Measurements from ENCODE around the gene SEPTIN6.

Gene SEPTIN6

GRCh38 chrX:119728487-119728886, 35.5 kb upstream of the SEPTIN6 start:
- Histone ChIP-seq H3K9me3 (ENCODE audit: insufficient read depth, low read length) (no peaks in the 10 kb centered on the region), H3K36me3 (ENCODE audit: insufficient read depth, insufficient read length, low read length) (no peaks in the 10 kb centered on the region), H3K4me1 (ENCODE audit: insufficient read depth, insufficient read length) (peaks cover 3% of the 10 kb centered on the region), H3K9ac (ENCODE audit: insufficient read length, low read depth) (no peak overlapping the region), H3K27me3 (ENCODE audit: insufficient read depth, insufficient read length) (no peaks in the 10 kb centered on the region), H3K4me3 (ENCODE audit: insufficient read length, low read depth) (no peak overlapping the region)
- TF ChIP-seq ZNF274 (IDR thresholded peaks at IDR 0.05; ENCODE audit: low read depth, low read length) (no peak), SUZ12 (IDR thresholded peaks at IDR 0.05; ENCODE audit: extremely low read depth, insufficient read depth, insufficient read length) (no peak), YY1 (IDR thresholded peaks at IDR 0.05; ENCODE audit: insufficient read depth, insufficient read length) (no peak)
- DNase-seq (ENCODE audit: low read depth, low spot score) = no peak

- H3K9ac ChIP-seq (ENCODE audit: insufficient read length, low read depth) = no peak overlapping the region
- H3K36me3 ChIP-seq (ENCODE audit: insufficient read depth, insufficient read length, low read length) = no peaks in the 10 kb centered on the region
- H3K4me1 ChIP-seq (ENCODE audit: insufficient read depth, insufficient read length) = peaks cover 3% of the 10 kb centered on the region
- H3K27me3 ChIP-seq (ENCODE audit: insufficient read depth, insufficient read length) = no peaks in the 10 kb centered on the region
- TF ChIP-seq SUZ12 (IDR thresholded peaks at IDR 0.05; ENCODE audit: extremely low read depth, insufficient read depth, insufficient read length) = no peak
- TF ChIP-seq ZNF274 (IDR thresholded peaks at IDR 0.05; ENCODE audit: low read depth, low read length) = no peak
- TF ChIP-seq YY1 (IDR thresholded peaks at IDR 0.05; ENCODE audit: insufficient read depth, insufficient read length) = no peak
- DNase-seq (ENCODE audit: low read depth, low spot score) = no peak
- H3K4me3 ChIP-seq (ENCODE audit: insufficient read length, low read depth) = no peak overlapping the region
- H3K9me3 ChIP-seq (ENCODE audit: insufficient read depth, low read length) = no peaks in the 10 kb centered on the region
These were observed 34.1 kb upstream of the SEPTIN6 start for GRCh38 chrX:119726900-119727555.

- H3K9me3 ChIP-seq (ENCODE audit: insufficient read depth, low read length) = no peaks in the 10 kb centered on the region
- no peak for TF ChIP-seq ZNF274 (IDR thresholded peaks at IDR 0.05; ENCODE audit: low read depth, low read length)
- no peak for TF ChIP-seq SUZ12 (IDR thresholded peaks at IDR 0.05; ENCODE audit: extremely low read depth, insufficient read depth, insufficient read length)
- TF ChIP-seq YY1 (IDR thresholded peaks at IDR 0.05; ENCODE audit: insufficient read depth, insufficient read length) = no peak
These were observed 29.0 kb upstream of the SEPTIN6 start for GRCh38 chrX:119721926-119722325.

GRCh38 chrX:119721487-119721886, 28.5 kb upstream of the SEPTIN6 start:
- H3K9me3 ChIP-seq (ENCODE audit: insufficient read depth, low read length) = no peaks in the 10 kb centered on the region
- no peaks in the 10 kb centered on the region for H3K4me1 ChIP-seq (ENCODE audit: insufficient read depth, insufficient read length)
- no peaks in the 10 kb centered on the region for H3K36me3 ChIP-seq (ENCODE audit: insufficient read depth, insufficient read length, low read length)
- no peak overlapping the region for H3K4me3 ChIP-seq (ENCODE audit: insufficient read length, low read depth)
- no peaks in the 10 kb centered on the region for H3K27me3 ChIP-seq (ENCODE audit: insufficient read depth, insufficient read length)
- TF ChIP-seq YY1 (IDR thresholded peaks at IDR 0.05; ENCODE audit: insufficient read depth, insufficient read length) = no peak
- TF ChIP-seq SUZ12 (IDR thresholded peaks at IDR 0.05; ENCODE audit: extremely low read depth, insufficient read depth, insufficient read length) = no peak
- TF ChIP-seq ZNF274 (IDR thresholded peaks at IDR 0.05; ENCODE audit: low read depth, low read length) = no peak
- H3K9ac ChIP-seq (ENCODE audit: insufficient read length, low read depth) = no peak overlapping the region
- DNase-seq (ENCODE audit: low read depth, low spot score) = no peak

More at GRCh38 chrX:119721926-119722325, 29.0 kb upstream of the SEPTIN6 start:
- Histone ChIP-seq H3K36me3 (ENCODE audit: insufficient read depth, insufficient read length, low read length) (no peaks in the 10 kb centered on the region), H3K9ac (ENCODE audit: insufficient read length, low read depth) (no peak overlapping the region), H3K4me1 (ENCODE audit: insufficient read depth, insufficient read length) (peaks cover 2% of the 10 kb centered on the region), H3K4me3 (ENCODE audit: insufficient read length, low read depth) (no peak overlapping the region), H3K27me3 (ENCODE audit: insufficient read depth, insufficient read length) (no peaks in the 10 kb centered on the region)
- no peak for DNase-seq (ENCODE audit: low read depth, low spot score)

- no peaks in the 10 kb centered on the region for H3K9me3 ChIP-seq (ENCODE audit: insufficient read depth, low read length)
- H3K9ac ChIP-seq (ENCODE audit: insufficient read length, low read depth) = no peak overlapping the region
- no peak for TF ChIP-seq YY1 (IDR thresholded peaks at IDR 0.05; ENCODE audit: insufficient read depth, insufficient read length)
- TF ChIP-seq ZNF274 (IDR thresholded peaks at IDR 0.05; ENCODE audit: low read depth, low read length) = no peak
- TF ChIP-seq SUZ12 (IDR thresholded peaks at IDR 0.05; ENCODE audit: extremely low read depth, insufficient read depth, insufficient read length) = no peak
- DNase-seq (ENCODE audit: low read depth, low spot score) = no peak
- no peaks in the 10 kb centered on the region for H3K4me1 ChIP-seq (ENCODE audit: insufficient read depth, insufficient read length)
- no peaks in the 10 kb centered on the region for H3K36me3 ChIP-seq (ENCODE audit: insufficient read depth, insufficient read length, low read length)
- no peaks in the 10 kb centered on the region for H3K27me3 ChIP-seq (ENCODE audit: insufficient read depth, insufficient read length)
- no peak overlapping the region for H3K4me3 ChIP-seq (ENCODE audit: insufficient read length, low read depth)
These were observed 16.7 kb upstream of the SEPTIN6 start for GRCh38 chrX:119709630-119710029.

- Histone ChIP-seq H3K27me3 (ENCODE audit: insufficient read depth, insufficient read length) (no peaks in the 10 kb centered on the region), H3K9me3 (ENCODE audit: insufficient read depth, low read length) (no peaks in the 10 kb centered on the region), H3K4me3 (ENCODE audit: insufficient read length, low read depth) (no peak overlapping the region), H3K4me1 (ENCODE audit: insufficient read depth, insufficient read length) (no peaks in the 10 kb centered on the region), H3K9ac (ENCODE audit: insufficient read length, low read depth) (no peak overlapping the region), H3K36me3 (ENCODE audit: insufficient read depth, insufficient read length, low read length) (no peaks in the 10 kb centered on the region)
- no peak for TF ChIP-seq SUZ12 (IDR thresholded peaks at IDR 0.05; ENCODE audit: extremely low read depth, insufficient read depth, insufficient read length)
- no peak for DNase-seq (ENCODE audit: low read depth, low spot score)
These were observed 16.0 kb upstream of the SEPTIN6 start for GRCh38 chrX:119708936-119709335.

- TF ChIP-seq ZNF274 (IDR thresholded peaks at IDR 0.05; ENCODE audit: low read depth, low read length) (no peak), YY1 (IDR thresholded peaks at IDR 0.05; ENCODE audit: insufficient read depth, insufficient read length) (no peak), SUZ12 (IDR thresholded peaks at IDR 0.05; ENCODE audit: extremely low read depth, insufficient read depth, insufficient read length) (no peak)
- Histone ChIP-seq H3K4me3 (ENCODE audit: insufficient read length, low read depth) (no peak overlapping the region), H3K36me3 (ENCODE audit: insufficient read depth, insufficient read length, low read length) (no peaks in the 10 kb centered on the region), H3K9me3 (ENCODE audit: insufficient read depth, low read length) (no peaks in the 10 kb centered on the region), H3K27me3 (ENCODE audit: insufficient read depth, insufficient read length) (no peaks in the 10 kb centered on the region), H3K9ac (ENCODE audit: insufficient read length, low read depth) (no peak overlapping the region), H3K4me1 (ENCODE audit: insufficient read depth, insufficient read length) (no peaks in the 10 kb centered on the region)
- DNase-seq (ENCODE audit: low read depth, low spot score) = no peak
These were observed 13.6 kb upstream of the SEPTIN6 start for GRCh38 chrX:119706616-119707015.
